Measurements from ENCODE around the gene HTR7.
"Not testable (repeated sequence)": the region's sequence is repeated elsewhere in the genome, so short reads cannot be mapped to it uniquely, and the experiment has no call there.

HTR7 gene

GRCh38 chr10:90856964-90857634 lies 740 bp downstream of the HTR7 start:
- no peak for DNase-seq

- DNase-seq = no peak
These were observed 1.6 kb downstream of the HTR7 start for GRCh38 chr10:90856261-90856660.

GRCh38 chr10:90855126-90855525 lies 2.7 kb downstream of the HTR7 start:
- no peak for DNase-seq

DNA sequence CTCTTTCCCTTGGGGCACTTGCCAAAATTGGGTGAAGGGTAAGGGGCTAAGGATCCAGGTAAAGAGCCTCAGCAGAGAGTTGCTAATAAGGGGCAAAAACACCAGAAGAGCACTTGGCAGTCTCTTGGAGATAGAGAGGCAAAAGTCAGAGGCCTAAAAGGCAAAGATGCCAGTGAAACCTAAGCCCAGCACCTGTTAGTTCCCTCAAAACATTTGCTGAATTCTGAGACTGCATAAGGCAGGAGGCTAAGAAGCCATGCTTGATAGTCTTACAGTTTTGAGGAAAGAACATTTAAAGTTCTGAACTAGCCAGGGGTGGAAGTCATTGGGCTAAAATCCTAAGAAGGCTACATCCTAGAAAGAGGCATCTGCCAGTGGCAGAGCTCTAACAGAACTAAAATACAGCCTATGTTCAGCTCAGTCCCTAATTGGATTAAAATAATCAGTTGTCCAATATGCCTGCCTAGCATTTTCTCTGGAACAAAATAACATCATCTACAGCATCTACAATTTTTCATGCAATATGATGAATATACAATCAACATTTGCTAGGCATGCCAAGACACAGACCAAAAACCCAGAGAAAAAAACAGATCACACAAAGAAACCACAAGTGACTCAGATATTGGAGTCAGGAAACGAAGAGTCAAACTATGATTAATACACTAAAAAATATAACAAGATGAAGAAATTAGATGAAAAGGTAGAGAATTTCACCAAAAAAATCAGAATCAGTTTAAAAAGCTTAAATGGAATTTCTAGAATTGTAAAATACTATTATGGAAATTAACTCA lies 7.7 kb downstream of the HTR7 start:
- peak; percentile 64 for DNase-seq

- peak; percentile 60 for DNase-seq
These were observed 10.4 kb downstream of the HTR7 start for GRCh38 chr10:90847436-90847835.

DNA sequence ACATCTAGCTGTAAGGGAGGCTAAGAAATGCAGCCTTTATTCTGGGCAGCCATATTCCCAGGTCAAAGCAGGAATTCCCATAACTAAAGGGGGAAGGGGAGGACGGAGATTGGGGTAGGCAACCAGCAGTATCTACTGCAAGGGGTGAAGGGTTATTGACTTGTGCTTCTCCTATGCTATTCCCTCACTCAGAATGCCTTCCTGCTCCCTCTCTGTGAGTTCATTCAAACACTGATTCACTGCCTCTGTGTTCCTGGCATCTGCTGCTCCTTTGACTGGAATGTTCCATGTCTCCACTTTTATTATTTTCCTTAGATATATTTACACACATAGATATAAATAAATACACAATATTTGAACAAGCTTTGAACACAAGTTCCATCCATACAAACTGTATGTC lies 11.1 kb downstream of the HTR7 start:
- DNase-seq = no peak

DNA sequence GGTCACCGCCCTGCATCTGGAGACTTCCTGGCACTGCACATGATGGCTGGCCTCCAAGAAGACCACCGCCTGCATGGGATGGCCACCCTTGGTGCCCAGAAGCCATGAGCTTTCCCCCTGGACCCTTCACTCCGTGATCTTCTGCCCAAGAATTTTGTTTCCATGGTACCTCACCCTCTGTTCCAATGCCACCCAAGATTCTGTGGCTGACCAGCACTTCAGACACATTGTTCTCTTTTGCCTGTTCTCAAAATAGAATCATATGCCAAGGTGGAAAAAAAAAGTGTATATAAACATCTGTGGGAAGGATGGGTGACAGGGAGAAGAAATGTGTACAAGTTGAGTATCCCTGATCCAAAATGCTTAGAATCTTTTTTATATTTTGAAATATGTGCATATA lies 12.1 kb downstream of the HTR7 start:
- no peak for DNase-seq

- peak; percentile 11 for DNase-seq
These were observed 15.1 kb downstream of the HTR7 start for GRCh38 chr10:90842725-90843124.

DNA sequence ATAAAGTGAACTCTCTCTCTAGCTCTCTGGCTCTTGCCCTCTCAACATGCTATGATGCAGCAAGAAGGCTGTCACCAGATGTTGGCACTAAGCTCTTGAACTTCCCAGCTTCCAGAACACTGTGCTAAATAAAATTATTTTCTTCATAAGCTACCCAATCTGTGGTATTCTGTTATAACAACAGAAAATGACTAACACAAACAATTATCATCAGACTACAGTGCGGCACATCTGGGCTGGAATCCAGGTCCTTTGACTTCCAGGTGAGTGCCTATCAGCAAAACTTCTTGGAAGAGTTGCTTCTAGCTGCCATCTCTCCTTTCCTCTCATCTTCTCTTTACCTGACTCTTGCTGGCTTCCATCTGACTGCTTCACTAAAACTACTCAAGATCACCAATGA lies 20.4 kb downstream of the HTR7 start:
- no peak for DNase-seq

DNA sequence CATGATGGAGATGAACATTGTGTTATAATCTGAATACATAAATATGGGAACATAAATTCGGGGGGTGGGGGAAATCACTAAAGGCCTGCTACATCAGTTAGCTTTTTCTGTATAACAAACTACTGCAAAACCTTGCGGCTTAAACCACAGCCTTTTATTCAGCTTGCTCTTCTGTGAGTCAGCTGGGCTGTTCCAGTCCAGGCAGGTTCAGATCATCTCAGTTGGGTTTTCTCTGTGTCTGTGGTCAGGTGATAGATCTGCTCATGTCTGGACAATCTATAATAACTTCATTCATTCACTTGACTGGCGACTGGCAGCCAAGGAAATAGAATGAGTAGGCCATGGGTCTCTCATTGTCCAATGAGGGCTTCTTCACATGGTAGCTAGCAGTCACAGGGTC lies 23.5 kb downstream of the HTR7 start:
- no peak for DNase-seq

GRCh38 chr10:90832111-90832510 lies 25.7 kb downstream of the HTR7 start:
- no peak for DNase-seq

DNA sequence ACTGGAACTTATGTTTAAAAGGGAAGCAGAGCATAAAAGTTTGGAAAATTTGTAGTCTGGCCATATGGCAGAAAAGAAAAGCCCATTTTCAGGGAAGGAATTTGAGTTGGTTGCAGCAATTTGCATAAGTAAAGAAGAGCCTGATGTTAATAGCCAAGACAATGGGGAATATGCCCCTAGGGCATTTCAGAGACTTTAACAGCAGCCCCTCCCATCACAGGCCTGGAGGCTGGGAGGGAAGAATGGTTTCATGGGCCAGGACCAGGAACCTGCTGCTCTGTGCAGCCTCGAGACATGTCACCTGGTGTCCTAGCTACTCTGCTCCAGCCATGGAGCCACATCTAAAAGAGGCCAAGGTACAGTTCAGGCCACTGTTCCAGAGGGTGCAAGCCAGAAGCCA lies 35.3 kb downstream of the HTR7 start:
- no peak for DNase-seq

DNA sequence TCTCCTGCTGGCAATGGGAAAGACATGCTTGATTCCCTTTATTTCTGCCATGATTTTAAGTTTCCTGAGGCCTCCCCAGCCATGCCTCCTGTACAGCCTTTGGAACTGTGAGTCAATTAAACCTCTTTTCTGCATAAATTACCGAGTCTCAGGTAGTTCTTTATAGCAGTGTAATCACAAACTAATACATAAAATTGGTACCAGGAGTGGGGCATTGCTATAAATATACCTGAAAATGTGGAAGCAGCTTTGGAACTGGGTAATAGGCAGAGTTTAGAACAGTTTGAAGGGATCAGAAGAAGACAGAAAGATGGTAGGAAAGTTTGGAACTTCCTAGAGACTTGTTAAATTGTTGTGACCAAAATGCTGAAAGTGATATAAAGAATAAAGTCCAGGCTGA lies 36.0 kb downstream of the HTR7 start:
- DNase-seq = not testable (repeated sequence)

- no peak for DNase-seq
These were observed 37.9 kb downstream of the HTR7 start for GRCh38 chr10:90819911-90820310.

DNA sequence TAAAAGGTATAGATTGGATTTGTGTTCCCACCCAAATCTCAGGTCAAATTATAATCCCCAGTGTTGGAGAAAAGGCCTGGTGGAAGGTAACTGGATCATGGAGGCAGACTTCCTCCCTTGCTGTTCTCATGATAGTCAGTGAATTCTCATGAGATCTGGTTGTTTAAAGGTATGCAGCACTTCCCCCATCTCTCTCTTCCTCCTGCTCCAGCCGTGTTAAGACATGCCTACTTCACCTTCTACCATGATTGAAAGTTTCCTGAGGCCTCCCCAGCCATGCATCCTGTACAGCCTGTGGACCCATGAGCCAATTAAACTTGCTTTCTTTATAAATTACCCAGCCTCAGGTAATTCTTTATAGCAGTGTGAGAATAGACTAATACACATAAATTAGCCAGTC lies 39.1 kb downstream of the HTR7 start:
- no peak for DNase-seq

GRCh38 chr10:90817128-90817889 lies 40.5 kb downstream of the HTR7 start:
- DNase-seq = no peak

GRCh38 chr10:90816466-90816865 lies 41.4 kb downstream of the HTR7 start:
- no peak for DNase-seq

DNA sequence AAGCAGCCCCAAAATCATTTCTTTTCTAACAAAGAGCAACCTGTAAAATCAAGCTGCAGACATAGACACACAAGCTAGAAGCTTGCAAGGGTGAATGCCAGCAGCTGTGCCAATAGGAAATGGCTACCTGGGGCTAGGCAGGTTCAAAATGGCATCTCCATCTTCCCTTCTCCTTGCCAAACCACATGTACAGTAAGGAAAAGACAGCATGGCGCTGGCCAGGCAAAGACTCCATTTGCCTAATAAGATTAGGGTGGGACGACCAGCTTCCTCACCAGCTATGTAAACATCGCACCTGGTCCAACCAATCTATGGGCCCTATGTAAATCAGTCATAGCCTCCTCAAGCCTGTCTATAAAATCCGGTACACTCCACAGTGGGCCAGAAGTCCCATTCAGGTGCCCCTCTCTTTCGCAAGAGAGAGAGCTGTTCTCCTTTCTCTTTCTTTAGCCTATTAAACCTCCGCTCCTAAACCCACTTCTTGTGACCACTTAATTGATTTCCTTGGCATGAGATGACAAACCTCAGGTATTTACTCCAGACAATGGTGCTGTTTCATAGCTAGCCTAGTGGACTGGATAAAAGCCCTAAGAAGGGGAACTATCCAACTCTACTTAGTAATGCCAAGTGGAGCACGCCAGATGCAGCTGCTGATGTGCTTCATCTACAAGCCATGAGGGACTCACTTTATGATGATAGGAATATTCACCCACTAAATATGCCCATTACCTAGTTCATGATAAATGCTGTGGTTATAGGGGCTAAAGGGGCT lies 44.1 kb downstream of the HTR7 start:
- no peak for DNase-seq

DNA sequence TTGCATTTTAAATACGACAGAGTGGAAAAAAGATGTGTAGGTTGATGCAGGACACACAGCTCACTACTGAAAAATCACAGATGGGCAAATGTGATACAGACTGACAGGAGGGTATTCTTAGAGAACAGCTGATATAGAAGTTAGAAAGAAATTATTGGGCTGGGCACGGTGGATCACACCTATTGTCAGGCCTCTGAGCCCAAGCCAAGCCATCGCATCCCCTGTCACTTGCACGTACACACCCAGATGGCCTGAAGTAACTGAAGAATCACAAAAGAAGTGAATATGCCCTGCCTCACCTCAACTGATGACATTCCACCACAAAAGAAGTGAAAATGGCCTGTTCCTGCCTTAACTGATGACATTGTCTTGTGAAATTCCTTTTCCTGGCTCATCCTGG lies 50.7 kb downstream of the HTR7 start:
- not testable (repeated sequence) for DNase-seq

- DNase-seq = no peak
These were observed 51.2 kb downstream of the HTR7 start for GRCh38 chr10:90806677-90807076.

GRCh38 chr10:90805206-90805605 lies 52.6 kb downstream of the HTR7 start:
- no peak for DNase-seq

GRCh38 chr10:90804354-90804753 lies 53.5 kb downstream of the HTR7 start:
- DNase-seq = no peak

DNA sequence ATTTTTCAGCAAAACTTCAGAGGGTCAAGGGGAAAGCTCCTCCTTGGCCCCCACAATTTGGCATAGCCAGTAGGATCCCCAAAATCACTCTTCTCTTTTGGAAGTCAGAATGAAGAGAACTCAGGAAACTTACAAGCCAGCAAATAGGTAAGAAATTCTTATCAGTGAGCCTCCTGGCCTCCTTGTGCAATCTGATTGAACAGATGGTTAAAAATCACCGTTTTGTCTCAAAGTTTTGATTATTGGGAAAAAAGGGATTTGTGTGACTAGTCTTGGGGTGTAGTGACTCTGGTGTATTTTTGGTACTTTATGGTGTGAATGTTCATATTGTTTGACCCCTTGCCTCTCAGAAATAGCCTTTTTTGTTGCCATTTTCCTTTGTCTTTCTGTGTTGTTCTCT lies 56.2 kb downstream of the HTR7 start:
- no peak for DNase-seq

Data from fibroblast of skin of right biceps (primary cell).